ENCODE data around the gene FAM209A. TPM values are rescaled to one million over a fixed set of nuclear protein-coding genes. Genes with fewer than 3 reads are reported as not detected.

The FAM209A gene
- total RNA-seq, 1 experiment from 2014 or later = not detected

- no peak overlapping the region for H3K27ac ChIP-seq
- H3K27me3 ChIP-seq = peaks cover 16% of the 10 kb centered on the region
- H3K4me3 ChIP-seq = no peak overlapping the region
- H3K36me3 ChIP-seq = no peaks in the 10 kb centered on the region
- peaks cover 6% of the 10 kb centered on the region; the same call in 1 of the 2 replicates for H3K4me1 ChIP-seq
- H3K9me3 ChIP-seq (replicated peaks) = peaks cover 4% of the 10 kb centered on the region; the same call in 1 of the 2 replicates
- DNase-seq = no peak
Measured at GRCh38 chr20:56565511-56565910, 41.0 kb downstream of the FAM209A start.

DNA sequence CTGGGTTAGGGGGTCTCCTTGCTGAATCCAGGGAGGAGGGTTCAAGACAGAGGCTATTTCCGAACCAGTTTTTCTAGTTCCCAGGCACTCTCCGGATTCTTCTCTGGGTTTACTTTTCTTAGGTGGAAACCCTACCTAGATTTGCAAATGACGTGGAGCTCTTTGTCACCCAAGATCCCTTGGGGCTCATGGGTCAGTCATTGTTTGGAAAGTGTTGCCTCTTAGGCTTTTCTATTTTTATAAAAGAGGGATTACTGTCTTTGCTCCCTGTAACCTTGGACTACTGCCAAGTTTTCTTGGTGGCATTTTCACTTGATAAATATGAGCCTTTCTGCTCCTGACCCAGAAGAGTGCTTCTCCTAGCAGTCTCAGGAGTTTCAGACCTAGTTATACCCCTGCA lies 42.1 kb downstream of the FAM209A start:
- no peaks in the 10 kb centered on the region for H3K36me3 ChIP-seq
- peak; percentile 38 to 73 for DNase-seq
- peaks cover under 1% of the 10 kb centered on the region; the same call in 1 of the 2 replicates for H3K9me3 ChIP-seq (replicated peaks)
- H3K4me1 ChIP-seq = peaks cover 6% of the 10 kb centered on the region; the same call in 1 of the 2 replicates
- H3K4me3 ChIP-seq = no peak overlapping the region
- no peak overlapping the region for H3K27ac ChIP-seq
- H3K27me3 ChIP-seq = peaks cover 16% of the 10 kb centered on the region

DNA sequence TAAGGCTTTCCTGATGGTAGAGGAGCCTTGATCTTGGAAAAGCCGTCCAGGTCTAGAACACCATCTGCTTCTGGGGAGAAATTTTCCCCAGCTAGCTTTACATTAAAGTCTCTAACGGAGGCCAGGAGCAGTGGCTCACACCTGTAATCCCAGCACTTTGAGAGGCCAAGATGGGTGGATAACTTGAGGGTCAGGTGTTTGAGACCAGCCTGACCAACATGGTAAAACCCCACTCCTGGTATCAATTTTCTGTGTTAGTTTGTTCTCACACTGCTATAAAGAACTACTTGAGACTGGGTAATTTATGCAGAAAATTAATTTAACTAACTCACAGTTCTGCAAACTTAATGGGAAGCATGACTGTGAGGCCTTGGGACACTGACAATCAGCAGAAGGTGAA lies 46.3 kb downstream of the FAM209A start:
- H3K36me3 ChIP-seq = no peaks in the 10 kb centered on the region
- H3K4me1 ChIP-seq = peaks cover 6% of the 10 kb centered on the region; the same call in 1 of the 2 replicates
- no peak overlapping the region for H3K27ac ChIP-seq
- H3K9me3 ChIP-seq (replicated peaks) = peaks cover 6% of the 10 kb centered on the region; the same call in 1 of the 2 replicates
- no peak for DNase-seq
- no peak overlapping the region for H3K4me3 ChIP-seq
- peaks cover 37% of the 10 kb centered on the region for H3K27me3 ChIP-seq

GRCh38 chr20:56572172-56572571 lies 47.6 kb downstream of the FAM209A start:
- H3K4me1 ChIP-seq = no peaks in the 10 kb centered on the region
- peaks cover 42% of the 10 kb centered on the region for H3K27me3 ChIP-seq
- H3K9me3 ChIP-seq (replicated peaks) = peaks cover 6% of the 10 kb centered on the region; the same call in 1 of the 2 replicates
- no peaks in the 10 kb centered on the region for H3K36me3 ChIP-seq
- H3K4me3 ChIP-seq = no peak overlapping the region
- H3K27ac ChIP-seq = no peak overlapping the region
- DNase-seq = no peak

GRCh38 chr20:56573986-56574385 lies 49.4 kb downstream of the FAM209A start:
- DNase-seq = no peak
- H3K9me3 ChIP-seq (replicated peaks) = peaks cover 6% of the 10 kb centered on the region; the same call in 1 of the 2 replicates
- H3K4me1 ChIP-seq = no peaks in the 10 kb centered on the region
- no peak overlapping the region for H3K27ac ChIP-seq
- H3K4me3 ChIP-seq = no peak overlapping the region
- H3K36me3 ChIP-seq = no peaks in the 10 kb centered on the region
- peaks cover 53% of the 10 kb centered on the region for H3K27me3 ChIP-seq

GRCh38 chr20:56574531-56575142 lies 50.1 kb downstream of the FAM209A start:
- no peak overlapping the region for H3K4me3 ChIP-seq
- H3K4me1 ChIP-seq = no peaks in the 10 kb centered on the region
- no peak for DNase-seq
- H3K27me3 ChIP-seq = peaks cover 59% of the 10 kb centered on the region
- H3K9me3 ChIP-seq (replicated peaks) = peaks cover 6% of the 10 kb centered on the region; the same call in 1 of the 2 replicates
- no peaks in the 10 kb centered on the region for H3K36me3 ChIP-seq
- H3K27ac ChIP-seq = no peak overlapping the region

DNA sequence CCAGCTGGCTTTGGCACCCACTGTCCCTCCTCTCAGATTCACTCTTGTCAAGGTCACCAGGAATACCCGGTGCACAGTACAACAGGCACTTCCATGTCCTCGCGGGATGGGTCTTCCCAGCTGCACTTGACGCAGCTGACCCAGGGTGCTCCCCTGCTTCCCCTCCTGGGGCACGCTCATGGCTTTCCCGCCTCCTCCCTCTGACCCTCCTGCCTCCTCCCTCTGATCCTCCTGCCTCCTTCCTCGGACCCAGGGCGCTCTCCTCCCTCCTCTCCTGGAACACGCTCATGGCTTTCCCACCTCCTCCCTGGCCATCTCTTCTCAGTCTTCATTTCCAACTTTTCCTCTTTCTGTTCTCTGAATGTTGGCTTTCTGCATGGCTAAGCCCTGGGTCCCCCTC lies 50.6 kb downstream of the FAM209A start:
- H3K36me3 ChIP-seq = no peaks in the 10 kb centered on the region
- DNase-seq = no peak
- peaks cover 6% of the 10 kb centered on the region; the same call in 1 of the 2 replicates for H3K9me3 ChIP-seq (replicated peaks)
- H3K27ac ChIP-seq = no peak overlapping the region
- peaks cover 65% of the 10 kb centered on the region for H3K27me3 ChIP-seq
- H3K4me1 ChIP-seq = no peaks in the 10 kb centered on the region
- no peak overlapping the region for H3K4me3 ChIP-seq

Other genes with a start within 250 kb of the FAM209A start
- 106 and 110 TPM in 2 replicates for gene FAM210B, start 165.8 kb upstream of the FAM209A start, total RNA-seq (2014; rRNA removed; shearing (Covaris generic))
- gene AURKA, start 132.5 kb upstream of the FAM209A start, total RNA-seq (2014; rRNA removed; shearing (Covaris generic)) = 225 and 240 TPM in 2 replicates
- gene CSTF1, start 132.1 kb upstream of the FAM209A start, total RNA-seq (2014; rRNA removed; shearing (Covaris generic)) = 158 and 167 TPM in 2 replicates
- 4.9 and 5.1 TPM in 2 replicates for gene CASS4, start 112.5 kb upstream of the FAM209A start, total RNA-seq (2014; rRNA removed; shearing (Covaris generic))
- 188 and 199 TPM in 2 replicates for gene RTF2, start 56.1 kb upstream of the FAM209A start, total RNA-seq (2014; rRNA removed; shearing (Covaris generic))
- gene FAM209B, start 8.5 kb downstream of the FAM209A start, total RNA-seq (2014; rRNA removed; shearing (Covaris generic)) = 0.20 TPM in 1 of 2 replicates, not detected in the other
- gene TFAP2C, start 104.6 kb downstream of the FAM209A start, total RNA-seq (2014; rRNA removed; shearing (Covaris generic)) = not detected in 2 replicates